Posterior cingulate gyrus (tissue), 11 donors: ENCODE measurements around the gene OR2AT4.
"Not testable (repeated sequence)": the region's sequence is repeated elsewhere in the genome, so short reads cannot be mapped to it uniquely, and the experiment has no call there.

Experiments
- DNase-seq, 10 donors: peaks; one replicate each; pipeline versions ENCODE4 v3.0.0 to v3.0.0-alpha.2; 2020 to 2021; ENCODE audit warnings: mixed read lengths in 3 of 10
- intact Hi-C: fragments of 100-400 bp; cut with DNase I; formaldehyde crosslinking; loops from one replicate; pipeline ENCODE4 v1.15.1; 2023

The OR2AT4 gene

DNA sequence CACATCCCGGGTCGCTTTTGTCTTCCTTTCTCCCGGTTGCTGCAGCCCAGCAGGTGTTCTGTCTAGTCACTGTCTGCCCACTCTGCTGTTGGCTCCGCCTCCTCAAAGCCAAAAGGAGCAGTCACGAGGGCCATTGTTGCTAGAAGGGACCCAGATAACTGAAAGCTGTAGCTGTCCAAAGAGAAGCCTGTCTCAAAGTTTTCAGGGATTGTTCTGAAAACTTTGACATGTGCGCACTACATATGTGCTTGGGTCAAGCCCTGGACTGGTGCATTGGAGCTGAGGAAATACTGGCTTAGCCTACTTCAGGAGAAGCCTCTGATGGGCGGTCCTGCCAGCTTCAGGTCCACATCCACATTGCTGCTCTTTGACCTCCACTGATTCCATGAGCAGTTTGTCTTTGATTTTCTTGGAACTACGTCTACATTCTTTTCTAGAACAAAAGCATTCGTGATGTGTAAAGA lies 8.8 kb upstream of the OR2AT4 start:
- intact Hi-C loops = no loop called here
- no peak for DNase-seq

DNA sequence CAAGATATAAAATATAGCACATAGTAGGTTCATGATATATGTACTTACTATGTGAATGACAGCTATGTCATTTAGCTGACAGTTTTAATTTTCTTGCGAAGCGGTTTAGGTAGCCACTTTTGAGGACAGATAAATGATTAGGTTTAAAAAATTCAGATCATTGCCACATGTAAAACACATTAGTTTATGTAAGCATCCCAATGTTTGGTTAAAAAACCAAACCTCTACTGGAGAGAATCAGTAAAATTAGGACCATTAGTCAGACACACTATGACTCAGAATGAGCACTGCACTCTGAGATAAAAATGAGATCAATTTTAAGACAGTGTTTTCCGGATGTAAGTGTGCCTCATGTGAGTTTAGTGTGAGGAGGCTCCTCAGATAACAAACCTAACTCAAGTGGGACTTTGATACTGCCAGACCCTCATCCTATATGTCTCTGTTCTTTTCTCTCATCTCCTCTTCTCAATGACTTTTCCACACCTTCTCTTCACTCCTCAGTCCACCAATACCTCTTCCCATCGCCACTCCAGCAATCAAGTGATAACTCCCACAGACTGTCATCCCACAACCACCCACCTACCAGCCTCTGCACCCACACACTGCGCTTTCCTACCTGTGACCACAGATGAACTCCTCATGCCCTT lies 6.8 kb upstream of the OR2AT4 start:
- DNase-seq = no peak
- intact Hi-C loops = no loop called here

DNA sequence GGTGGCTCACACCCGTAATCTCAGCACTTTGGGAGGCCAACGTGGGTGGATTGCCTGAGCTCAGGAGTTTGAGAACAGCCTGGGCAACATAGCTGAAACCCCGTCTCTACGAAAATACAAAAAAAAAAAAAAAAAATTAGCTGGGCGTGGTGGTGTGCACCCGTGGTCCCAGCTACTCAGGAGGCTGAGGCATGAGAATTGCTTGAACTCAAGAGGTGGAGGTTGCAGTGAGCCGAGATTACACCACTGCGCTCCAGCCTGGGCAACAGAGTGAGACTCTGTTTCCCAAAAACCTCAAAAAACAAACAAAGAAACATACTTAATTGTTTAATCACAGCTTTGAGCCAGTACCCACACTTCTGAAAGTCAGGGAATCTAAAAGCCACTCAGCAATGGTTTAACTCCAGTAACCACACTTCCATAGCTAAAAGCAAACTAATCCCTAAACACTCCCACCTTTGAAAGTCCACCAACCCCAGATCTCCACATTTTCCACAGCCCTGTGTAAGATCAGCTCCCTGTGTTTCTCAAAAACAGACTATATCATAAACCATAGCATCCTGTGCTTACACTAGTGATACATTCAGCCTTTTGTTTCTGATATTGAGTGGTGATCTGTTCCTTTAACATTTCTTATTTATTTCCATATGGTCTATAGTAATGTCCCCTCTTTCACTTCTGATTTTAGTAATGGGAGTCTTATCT lies 4.9 kb upstream of the OR2AT4 start:
- DNase-seq = no peak
- intact Hi-C loops = no loop called here

DNA sequence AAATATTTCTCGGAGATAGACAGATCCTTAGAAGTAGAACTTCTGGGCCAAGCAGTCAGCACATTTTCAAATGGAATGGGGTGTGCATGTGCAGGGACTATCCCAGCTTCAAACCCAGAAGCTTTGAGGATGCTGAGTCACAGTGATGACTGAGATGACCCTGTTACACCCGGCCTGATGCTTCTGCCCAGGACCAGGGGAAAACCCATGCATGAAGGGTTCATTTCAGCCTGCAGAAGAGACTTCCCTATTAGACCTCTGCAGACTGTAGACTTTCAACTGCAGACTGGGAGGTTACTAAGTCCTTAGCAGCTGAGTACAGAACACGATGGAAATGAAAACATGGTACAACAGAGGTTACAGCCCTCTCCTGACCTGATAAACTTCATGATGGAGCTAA lies 3.6 kb upstream of the OR2AT4 start:
- intact Hi-C loops = no loop called here

DNA sequence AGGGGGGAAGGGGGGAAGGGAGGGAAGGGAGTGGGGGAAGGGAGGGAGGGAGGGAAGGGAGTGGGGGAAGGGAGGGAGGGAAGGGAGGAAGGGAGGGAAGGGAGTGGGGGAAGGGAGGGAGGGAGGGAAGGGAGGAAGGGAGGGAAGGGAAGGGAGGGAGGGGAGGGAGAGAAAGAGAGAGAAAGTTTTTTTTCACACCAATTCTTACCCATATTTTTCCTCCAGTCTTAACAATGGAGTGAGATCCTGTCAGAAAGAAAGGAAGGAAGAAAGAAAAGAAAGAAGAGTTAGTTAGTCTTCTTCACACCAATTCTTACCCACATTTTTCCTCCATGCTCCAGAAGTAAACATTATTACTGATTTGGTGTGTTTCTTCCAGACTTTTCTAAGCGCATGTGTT lies 3.0 kb upstream of the OR2AT4 start:
- no peak for DNase-seq
- intact Hi-C loops = no loop called here

More for the DNA sequence above, 3.6 kb upstream of the OR2AT4 start:
- DNase-seq = no peak

DNA sequence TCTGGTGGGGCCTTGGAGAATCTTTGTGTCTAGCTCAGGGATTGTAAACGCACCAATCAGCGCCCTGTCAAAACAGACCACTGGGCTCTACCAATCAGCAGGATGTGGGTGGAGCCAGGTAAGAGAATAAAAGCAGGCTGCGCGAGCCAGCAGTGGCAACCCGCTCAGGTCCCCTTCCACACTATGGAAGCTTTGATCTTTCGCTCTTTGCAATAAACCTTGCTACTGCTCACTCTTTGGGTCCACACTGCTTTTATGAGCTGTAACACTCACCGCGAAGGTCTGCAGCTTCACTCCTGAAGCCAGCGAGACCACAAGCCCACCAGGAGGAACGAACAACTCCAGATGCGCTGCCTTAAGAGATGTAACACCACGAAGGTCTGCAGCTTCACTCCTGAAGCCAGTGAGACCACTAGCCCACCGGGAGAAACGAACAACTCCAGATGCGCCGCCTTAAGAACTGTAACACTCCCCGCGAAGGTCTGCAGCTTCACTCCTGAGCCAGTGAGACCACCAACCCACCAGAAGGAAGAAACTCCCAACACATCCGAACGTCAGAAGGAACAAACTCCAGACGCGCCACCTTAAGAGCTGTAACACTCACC lies 2.3 kb upstream of the OR2AT4 start:
- intact Hi-C loops, DNase-seq: not testable (repeated sequence)

DNA sequence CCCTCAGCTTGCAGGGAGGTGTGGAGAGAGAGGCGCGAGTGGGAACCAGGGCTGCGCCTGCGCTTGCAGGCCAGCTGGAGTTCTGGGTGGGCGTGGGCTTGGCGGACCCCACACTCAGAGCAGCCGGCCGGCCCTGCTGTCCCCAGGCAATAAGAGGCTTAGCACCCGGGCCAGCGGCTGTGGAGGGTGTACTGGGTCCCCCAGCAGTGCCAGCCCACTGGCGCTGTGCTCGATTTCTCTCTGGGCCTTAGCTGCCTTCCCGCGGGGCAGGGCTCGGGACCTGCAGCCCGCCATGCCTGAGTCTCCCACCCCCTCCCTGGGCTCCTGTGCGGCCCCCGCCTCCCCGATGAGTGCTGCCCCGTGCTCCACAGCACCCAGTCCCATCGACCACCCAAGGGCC lies 1.5 kb upstream of the OR2AT4 start:
- intact Hi-C loops, DNase-seq: not testable (repeated sequence)

DNA sequence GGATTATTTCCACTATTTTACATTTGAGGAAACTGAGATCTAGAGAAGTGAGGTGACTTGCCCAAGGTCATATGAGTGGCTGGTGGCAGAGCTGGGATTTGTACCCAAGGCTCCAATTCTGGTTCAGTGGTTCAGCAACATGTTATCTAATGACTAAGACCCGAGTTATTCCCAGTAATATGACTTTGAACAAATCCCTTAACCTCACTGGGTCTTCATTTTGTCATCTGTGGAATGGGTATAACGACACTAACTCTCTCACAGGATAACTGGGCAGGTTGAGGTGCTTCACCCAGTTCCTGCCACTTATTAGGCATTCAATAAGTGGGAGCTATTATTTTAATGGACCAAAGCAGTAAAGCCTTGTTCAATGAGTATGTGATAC lies 489 bp upstream of the OR2AT4 start:
- DNase-seq = no peak
- intact Hi-C loops = no loop called here

DNA sequence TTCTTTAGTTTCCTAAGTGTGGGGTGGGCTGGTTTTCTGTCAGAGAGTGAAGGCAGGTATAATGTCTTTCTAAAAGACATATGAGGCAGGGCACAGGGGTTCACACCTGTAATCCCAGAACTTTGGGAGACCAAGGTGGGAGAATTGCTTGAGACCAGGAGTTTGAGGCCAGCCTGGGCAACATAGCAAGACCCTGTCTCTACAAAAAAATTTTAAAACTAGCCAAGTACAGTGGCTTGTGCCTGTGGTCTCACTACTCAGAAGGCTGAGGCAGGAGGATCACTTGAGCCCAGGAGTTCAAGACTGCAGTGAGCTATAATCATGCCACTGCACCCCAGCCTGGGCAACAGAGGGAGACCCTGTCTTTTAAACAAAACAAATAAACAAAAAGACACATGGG lies 2.3 kb downstream of the OR2AT4 start:
- DNase-seq, intact Hi-C loops: not testable (repeated sequence)

DNA sequence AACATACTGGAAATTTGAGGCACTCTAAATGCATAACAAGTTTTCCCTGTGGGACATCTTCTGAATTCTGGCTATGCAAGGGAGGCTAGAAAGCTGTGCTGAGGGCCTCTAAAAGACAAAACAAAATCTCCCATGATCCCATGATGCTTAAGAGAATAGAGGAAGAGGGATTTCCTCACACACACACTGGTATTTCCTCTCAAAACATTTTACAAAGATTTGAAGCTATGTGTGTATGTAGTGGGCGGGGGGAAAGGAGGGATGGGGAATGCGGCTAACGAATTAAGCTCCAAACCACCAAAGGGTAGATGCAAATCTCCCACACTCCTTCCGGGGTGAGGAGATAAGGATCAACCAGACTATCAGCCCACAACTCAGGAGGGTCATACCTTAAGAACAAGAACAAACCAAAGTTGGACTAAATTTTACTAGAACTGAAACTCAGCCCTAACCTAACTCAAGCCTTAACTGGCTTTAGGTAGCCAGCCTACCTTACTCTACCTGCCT lies 6.0 kb downstream of the OR2AT4 start:
- DNase-seq = no peak
- intact Hi-C loops = no loop called here

DNA sequence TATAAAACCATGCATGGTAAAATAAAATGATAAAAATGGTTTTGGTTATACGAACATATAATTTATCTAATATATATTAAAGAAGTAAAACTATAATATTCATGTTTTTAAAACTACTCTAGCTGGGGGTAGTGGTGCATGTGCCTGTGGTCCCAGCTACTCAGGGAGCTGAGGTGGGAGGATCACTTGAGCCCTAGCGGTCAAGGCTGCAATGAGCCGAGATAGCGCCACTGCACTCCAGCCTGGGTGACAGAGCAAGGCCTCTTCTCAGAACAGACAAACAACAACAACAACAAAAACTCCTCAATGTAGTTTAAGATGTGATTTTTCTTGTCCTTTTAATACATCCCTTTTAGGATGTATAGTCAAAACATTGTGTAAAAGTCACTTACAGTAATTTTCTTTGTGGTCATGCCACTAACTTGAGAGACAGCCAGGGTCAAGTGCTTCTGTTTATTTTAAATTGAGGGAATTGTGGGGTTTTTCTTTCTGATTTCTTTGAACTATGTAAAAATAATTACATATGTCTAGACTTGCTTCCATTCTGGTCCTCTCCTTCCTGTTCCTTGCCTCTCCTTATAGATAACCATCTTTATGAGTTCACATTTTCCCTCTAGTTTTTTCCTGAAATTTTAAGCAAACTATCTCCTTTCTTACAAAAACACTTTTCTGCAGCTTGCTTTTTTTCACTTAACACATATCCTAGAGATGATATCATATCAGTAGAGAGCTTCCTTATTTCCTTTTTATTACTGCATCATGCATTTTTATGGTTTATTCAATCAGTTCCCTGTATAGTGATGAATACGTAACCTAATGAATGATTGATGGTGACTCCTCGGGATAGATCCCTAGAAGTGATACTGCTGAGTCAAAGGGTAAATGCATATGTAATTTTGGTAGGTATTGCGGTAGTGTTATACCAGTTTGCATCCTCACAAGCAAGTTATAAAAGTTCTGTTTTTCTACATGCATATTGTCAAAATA lies 9.1 kb downstream of the OR2AT4 start:
- no peak for DNase-seq
- intact Hi-C loops = no loop called here

DNA sequence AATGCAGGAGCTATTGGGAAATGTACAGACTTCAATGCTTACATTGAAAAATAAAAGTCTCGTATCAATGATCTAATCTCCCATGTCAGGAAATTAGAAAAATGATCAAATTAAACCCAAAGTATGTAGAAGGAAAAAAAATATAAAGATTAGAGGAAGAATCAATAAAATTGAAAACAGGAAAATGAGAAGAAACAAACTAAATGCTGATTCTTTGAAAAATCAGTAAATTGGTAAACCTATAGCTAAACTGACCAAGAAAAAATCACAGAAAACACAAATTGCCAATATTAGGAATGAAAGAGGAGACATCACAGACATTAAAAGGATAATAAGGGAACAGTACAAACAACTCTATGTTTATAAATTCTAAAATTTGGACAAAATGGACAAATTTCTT lies 11.8 kb downstream of the OR2AT4 start:
- intact Hi-C loops = no loop called here
- no peak for DNase-seq

DNA sequence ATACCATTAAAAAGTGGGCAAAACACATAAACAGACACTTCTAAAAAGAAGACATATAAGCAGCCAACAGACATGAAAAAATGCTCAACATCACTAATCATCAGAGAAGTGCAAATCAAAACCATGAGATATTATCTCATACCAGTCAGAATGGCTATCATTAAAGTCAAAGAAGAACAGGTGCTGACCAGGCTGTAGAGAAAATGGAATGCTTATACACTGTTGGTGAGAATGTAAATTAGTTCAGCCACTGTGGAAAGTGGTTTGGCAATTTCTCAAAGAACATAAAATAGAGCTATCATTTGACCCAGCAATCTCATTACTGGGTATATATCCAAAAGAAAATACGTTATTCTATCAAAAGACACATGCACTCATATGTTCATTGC lies 13.5 kb downstream of the OR2AT4 start:
- no peak for DNase-seq
- intact Hi-C loops = no loop called here

DNA sequence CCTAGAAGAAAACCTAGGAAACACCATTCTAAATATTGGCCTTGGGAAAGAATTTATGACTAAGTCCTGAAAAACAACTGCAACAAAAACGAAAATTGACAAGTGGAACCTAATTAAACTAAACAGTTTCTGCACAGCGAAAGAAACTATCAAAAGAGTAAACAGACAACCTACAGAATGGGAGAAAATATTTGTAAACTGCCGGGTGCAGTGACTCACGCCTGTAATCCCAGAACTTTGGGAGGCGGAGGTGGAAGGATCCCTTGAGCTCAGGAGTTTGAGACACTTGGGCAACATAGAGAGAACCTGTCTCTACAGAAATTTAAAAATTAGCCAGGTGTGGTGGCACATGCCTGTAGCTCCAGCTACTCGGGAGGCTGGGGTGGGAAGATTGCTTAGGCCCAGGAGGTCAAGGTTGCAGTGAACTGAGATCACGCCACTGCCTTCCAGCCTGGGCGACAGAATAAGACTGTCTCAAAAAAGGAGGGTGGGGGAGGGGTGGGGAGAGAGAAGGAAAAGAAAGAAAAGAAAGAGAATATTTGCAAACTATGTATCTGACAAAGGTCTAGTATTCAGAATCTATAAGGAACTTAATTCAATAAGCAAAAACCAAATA lies 14.0 kb downstream of the OR2AT4 start:
- no peak for DNase-seq
- intact Hi-C loops = no loop called here

DNA sequence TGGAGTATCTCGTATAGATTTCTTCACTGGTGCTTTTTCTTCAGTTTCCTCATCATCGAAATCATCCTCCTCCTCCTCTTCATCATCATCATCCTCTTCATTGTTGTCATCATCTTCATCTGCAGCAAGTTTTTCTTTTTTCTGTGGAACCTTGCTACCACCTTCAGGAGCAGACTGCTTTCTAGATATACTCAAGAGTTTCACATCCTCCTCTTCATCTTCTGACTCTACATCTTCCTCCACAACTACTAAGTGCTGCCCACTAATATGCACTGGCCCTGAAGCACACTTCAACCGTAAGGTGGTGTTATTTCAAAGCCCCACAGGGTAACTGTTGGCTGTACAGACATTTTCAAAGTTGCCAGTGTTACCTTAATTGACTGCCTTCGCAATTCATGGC lies 17.1 kb downstream of the OR2AT4 start:
- no peak for DNase-seq
- intact Hi-C loops = no loop called here

DNA sequence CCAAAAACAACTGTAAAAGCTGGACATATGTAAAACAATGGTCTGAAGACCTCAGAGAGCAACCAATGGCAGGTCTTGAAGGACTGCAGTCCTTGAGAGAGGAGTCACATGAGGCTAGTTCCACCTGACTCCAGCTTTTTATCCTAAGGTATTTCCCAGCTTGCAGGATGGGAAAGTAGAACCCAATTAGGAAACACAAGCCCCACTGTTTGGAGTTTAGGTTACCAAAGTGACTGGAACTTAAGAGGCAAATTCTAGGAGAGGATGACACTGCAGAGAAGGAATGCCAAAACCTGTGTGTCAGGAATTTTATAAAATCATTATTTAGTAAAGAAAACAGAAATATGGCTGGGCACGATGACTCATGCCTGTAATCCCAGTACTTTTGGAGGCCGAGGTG lies 18.4 kb downstream of the OR2AT4 start:
- intact Hi-C loops = no loop called here
- no peak for DNase-seq

DNA sequence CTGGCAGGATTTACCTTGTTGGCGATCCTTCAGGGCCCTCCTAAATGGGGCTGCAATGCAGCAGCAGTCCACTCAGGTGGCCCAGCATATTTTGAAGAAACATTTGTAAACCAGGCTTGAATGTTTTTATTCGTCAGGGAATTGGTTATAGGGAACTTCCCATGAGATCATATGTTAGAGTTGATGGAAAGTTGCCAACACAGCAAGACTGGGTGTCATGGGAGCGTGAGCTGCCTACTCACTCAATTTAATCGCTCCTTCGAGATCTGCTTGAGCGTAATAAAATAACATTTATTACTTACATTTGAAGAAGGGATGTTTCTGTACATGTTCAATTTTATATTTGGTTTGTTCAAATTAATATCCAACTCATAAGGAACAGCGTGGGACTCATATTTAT lies 19.4 kb downstream of the OR2AT4 start:
- intact Hi-C loops = no loop called here
- DNase-seq = no peak

DNA sequence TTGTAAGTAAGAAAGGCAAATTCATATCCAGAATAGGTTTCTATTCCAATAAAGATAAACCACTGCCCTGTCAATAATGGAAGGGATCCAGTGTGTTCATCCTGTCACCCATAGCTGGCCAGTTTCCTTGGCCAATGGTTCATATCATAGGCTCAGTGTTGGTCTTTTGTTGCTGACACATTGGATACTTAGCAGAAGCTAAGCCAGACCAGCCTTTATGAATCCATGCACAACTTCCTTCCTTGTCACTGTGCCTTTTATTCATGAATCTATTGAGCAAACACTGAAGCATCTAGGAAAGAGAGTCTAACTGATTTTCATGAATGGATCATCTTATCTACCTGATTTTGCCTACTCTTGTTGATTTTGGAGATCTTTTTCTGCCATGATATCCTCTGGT lies 20.0 kb downstream of the OR2AT4 start:
- no peak for DNase-seq
- intact Hi-C loops = no loop called here

DNA sequence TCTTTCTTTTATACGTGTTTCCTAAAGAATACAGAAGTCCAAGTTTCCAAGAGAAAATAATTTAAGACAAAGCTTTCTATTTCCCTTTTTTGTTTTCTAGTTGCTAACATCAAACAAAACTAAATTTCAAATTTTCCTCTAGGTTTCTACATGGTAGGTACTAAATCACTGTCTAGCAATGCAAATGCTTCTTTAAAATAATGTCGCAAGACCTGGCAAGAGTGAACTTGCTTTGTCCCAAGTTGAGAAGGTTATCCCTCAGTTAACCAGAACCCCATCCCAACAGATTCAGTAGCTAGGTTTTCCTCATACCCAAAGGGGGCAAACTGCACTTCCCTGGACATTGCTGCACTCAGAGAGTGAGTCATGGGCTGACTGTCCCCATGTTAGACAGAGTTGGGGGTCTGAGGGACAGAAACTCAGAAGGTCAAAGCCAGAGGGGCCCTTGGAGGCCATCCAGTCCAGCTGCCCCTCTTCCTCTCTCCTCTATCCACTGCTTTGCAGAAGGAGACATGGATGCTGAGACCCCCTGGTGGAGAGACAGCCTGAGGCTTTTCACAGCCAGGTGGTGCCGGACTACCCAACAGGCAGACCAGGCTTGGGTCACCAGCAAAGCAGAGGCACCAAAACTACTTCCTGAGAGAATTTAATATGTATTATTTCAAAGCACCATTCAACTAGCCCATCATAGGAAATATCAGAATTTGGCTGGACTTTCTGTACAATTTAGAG lies 23.1 kb downstream of the OR2AT4 start:
- no peak for DNase-seq
- intact Hi-C loops = no loop called here

DNA sequence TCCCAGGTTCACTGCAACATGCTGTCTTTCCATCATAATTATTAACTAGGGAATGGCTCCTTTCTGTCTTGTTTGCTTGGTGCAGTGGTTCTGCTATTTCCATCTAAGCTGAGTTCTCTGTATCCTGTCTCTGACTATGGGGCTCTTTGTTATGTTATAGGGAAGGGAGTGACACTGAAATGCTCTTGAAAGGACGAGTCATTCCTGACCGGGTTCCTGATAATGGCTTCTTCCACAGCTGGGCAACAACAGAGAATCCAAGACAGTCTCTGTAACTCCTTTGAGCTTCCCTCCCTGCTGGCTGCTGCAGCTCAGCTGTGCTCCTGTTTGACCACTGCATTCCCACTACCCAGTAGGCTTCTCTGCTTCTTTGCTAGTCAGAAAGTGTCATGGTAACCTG lies 24.1 kb downstream of the OR2AT4 start:
- intact Hi-C loops = no loop called here

More for the DNA sequence above, 24.1 kb downstream of the OR2AT4 start:
- no peak for DNase-seq
